ENCODE measurements around the gene ZNF507. TPM values are rescaled to one million over a fixed set of nuclear protein-coding genes. Genes with fewer than 3 reads are reported as not detected.

The ZNF507 gene
- total RNA-seq, 1 donor from 2014 or later: 18.6 TPM

DNA sequence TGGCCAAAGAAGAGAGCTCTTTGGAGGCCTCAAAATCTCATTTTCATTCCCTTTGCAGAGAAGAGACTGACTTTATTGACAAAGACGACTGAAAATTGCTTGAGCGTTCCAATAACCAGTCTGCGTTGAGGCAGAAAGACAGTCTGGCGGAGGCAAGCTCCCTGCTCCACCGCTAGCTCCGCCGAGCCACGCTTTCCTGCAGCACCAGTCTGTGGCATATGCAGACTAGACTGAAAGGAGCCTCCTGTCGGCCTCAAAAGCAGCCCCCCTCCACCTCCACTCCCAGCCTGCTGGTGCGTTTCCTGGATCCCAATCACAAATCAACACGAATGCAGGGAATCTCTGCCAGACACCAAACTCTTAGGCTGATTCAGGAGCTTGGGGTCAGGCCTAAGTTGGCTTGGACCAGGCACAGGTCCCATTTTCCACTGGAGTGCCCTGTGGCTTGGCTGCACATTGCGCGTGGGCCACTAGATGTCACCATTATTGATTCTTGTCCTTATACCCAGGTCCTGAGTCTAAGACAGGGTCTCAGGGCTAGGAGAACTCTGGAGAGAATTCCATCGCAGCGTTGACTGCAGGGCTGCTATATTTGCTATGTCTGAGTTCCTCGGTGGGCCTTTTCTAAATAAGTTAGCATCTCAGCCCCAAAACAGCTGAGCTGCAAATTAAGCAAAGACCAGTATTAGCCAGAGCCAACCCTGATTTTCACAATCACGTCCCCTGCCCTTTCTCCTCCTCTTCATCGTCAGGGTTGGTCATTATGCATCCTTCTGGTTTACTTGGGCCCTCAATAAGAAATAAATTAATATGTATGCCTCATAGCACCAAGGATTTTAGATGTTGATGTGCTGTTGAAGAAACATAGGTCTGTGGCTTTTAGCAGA, 5.2 kb upstream of the ZNF507 start:
- DNase-seq: no peak

DNA sequence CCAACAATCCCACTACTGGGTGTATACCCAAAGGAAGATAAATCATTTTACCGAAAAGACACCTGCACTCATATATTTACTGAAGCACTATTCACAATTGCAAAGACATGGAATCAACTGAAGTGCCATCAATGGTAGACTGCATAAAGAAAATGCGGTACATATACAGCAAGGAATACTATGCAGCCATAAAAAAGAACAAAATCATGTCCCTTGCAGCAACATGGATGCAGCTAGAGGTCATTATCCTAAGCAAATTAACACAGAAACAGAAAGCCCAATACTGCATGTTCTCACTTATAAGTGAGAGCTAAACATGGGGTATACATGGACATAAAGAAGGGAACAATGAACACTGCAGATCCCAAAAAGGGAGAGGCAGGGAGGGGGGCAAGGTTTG, 2.7 kb upstream of the ZNF507 start:
- DNase-seq: no peak

DNA sequence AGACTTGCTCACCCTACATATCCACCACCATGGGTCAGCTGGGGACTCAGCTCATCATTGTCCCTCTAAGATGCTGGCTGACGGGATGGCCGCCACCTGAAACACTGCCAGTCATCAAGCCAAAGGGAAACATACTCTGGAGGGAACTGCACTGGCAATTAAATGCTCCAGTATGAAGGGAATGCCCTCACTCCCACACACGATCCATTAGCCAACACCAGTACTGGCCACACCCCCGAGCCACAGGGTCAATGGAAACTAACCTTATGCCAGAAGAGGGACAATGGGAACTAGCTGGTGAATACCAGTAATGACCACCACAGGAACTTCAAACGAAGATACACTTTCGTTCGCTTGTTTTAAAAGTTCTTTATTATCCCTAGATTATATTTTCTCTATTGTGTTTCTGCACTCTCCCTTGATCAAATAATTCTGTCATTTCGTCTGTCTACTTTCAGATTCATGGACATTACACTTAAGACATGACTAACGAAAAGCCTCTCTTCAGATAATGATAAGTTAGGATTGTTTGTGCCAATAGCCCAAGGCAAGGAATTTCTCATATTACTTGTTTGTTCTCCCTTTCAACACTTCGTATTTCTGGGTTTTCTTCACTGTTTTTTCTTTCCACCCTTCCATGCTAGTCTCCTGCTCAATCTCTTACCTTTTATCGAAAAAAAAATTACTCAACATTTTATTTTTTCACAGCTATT, 1.7 kb upstream of the ZNF507 start:
- no peak for DNase-seq

DNA sequence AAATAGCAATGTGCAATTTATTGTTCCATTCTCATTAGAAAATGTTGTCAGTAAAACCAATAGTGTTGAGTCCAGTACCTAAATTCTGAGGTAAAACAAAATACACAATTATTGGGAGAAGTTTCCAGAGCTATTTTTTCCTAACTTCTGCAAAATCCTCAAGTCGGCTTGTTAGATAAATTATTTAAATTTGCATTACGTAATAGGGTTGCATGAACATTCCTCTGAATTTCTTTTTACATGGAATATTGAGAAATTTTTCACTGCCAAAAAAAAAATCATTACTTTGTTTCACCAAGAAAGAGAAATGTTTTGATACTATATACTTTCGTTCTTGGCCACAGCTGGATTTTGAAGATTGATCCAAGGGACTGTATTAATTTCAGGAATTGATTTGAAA, 1.5 kb downstream of the ZNF507 start:
- no peak for DNase-seq

DNA sequence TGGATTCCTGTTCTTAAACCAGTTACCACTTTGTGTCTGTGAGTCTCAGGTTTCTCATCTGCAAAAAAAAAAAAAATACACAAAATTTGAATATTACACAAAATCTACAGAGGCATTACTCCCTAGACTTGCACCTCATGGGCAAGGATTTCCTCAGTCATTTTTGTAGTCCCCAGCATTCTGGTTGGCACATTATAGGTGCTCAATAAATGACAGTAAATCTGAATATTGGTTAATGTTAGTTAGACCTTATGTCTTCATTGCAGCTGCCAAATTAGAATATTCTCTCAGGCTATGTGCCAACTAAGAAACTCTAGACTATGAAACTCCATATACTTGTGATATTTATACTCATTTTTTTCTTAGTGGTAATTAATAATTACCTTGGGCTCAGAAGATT, 2.2 kb downstream of the ZNF507 start:
- no peak for DNase-seq

DNA sequence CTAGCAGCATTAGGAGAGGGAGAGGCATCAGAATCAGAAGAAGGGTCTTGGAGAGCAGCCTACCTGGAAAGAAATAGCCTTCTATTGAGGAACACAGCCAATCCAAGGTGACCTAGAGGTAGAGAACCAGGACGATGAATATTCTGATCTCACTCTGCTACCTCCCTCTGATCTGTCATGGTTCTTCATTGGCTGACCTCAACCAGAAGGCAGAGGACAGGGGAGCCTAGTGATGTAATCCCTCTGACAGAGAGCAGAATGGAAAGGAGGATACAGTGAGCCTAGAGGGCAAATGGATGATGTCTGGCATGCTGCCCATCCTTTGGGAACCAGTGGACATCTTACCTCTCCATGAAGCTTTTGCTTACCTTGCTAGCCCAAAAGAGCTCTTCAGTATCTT, 3.6 kb downstream of the ZNF507 start:
- DNase-seq: no peak

DNA sequence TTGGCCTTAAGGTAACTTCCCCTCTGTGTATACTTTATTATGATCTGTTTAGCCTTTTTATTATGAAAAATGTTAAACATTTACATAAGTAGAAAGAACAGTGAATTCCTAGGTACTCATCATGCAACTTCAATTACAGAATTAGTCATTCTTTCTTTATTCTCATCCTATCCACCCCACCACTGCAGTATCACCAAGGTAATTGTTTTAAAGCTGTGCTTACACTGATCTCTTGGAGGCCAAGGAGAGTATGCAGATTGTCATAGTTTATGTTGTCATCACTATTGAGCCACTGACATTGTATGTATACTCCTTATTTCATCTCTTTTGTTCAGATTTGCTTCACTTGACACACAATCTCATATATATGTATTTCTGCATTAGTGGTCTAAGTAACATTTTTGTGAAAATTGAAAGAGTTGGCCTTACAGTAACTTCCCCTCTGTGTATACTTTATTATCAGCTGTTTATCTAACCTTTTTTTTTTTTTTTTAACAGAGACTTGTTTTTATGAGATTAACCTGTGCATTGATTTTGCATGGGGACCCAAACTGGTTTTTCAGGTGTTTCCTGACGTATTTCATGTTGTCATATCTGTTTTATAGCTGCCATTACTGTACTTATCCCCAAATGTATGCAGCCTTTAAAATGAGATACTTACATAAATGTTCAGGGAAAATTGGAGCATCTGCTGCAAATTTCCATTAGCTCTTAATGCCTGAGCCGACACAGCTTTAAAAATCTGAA, 4.5 kb downstream of the ZNF507 start:
- no peak for DNase-seq

DNA sequence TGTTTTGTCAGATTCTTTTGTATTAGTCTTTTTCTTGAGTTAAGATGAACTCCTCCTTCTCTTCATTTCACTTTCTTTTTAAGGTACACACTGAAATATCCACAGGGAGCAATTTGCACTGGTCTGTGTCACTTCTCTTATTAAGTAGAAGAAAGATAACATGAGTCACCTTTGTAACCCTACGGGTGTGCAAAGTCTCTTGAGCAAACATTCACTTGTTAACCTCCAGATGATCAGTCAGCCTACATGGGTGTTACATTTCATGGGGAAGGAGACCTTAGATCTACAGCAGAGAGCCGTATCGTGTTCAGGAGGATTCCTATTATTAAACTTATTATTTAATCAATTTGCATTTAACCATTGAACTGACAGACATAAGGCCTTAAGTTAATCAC, 5.1 kb downstream of the ZNF507 start:
- DNase-seq: no peak

DNA sequence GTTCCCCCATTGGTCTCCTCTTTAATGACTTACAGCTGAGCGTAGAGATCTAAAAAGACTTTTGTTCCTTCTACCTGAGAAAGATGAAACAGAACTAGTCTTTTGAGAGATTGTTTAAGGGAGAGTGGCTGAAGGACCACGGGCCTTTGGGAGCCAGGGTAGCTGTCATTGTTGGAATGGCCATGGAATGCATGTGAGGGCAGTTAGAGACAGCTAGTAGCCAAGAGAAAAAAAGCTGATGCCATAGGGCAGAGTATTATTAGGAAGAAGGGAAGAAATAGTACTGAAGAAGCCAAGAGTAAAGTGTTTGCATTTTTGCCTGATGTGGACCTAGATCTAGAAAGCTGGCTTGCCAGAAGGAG, 5.6 kb downstream of the ZNF507 start:
- DNase-seq: no peak

DNA sequence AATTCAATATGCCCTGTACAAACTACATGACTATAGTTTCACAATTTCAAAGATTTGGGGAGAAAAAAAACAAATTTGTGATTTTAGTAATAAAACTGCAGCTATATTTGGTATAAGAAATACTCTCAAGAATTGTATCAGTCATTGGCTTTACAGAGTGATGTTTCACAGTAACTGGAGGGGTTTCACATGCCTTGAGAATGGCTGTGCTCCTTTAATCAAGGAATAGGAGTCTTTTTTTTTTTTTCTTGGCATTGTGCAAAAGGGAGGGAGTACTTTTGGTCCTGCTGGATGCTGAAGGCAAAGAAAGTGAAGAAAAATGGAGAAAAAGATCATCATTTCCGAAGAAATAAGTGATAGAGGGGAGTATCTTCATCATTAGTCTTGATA, 6.8 kb downstream of the ZNF507 start:
- DNase-seq: no peak

DNA sequence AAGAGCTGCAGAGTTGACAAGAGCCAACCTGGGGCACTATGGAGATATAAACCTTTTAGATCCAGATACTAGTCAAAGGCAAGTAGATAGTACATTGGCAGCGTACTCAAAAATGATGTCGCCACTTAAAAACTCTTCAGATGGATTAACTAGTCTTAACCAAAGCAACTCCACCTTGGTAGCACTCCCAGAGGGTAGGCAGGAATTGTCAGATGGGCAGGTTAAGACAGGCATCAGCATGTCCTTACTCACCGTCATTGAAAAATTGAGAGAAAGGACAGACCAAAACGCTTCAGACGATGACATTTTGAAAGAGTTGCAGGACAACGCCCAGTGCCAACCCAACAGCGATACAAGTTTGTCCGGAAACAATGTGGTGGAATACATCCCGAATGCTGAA, 8.9 kb downstream of the ZNF507 start:
- DNase-seq: no peak

DNA sequence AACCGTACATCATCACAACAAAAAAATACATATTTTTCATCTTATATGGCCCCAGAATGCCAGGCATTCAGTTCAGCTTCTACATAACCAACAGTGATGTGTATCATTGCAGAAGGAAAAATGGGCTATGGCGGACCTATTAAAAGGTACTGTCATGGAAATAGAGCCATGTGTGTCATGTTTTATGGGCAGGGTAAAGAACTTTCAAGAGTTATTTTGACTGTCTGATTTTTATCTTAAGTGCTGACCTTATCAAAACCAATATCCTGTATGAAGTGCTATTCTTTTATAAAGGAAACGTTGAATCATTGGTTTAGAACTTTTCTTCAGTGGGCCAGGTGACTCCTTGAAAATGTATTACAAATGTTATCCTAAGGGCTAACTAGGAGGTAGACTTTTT, 9.9 kb downstream of the ZNF507 start:
- DNase-seq: no peak

DNA sequence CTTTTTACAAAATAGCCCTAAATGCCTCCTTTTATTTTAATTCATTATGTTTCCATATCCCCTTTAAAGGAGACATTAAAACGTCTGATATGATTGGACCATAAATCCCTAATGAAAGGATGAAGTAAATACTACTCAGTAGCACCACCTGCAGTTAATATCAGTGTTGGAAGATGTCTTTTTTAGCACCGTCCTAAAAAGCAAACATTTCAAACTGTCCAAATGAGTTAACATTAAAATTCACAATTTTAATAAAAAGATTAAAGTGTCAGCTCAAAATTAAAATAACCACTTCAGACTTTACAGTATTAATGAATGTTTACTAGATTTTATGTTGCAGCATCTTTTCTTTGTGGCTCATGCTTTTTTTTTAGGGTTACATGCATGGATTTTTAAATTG, 12.3 kb downstream of the ZNF507 start:
- no peak for DNase-seq

DNA sequence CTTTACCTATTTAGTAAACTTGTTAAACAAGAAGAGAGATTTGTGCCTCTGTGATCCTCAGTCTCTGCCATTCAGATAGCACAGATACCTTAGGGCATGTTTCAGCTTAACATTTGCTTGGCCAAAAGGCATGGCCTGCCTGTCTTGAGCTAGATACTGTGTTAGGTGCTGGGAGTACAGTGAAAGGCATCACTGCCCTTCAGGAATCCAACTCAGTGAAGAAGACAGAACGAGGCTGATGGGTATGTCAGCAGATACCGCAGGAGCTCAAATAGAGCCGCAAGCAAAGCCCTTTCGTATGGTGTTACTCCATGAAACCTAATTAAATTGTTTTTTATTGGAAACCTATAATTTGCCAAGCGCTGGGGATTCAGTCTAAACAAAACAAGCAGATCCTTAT, 12.9 kb downstream of the ZNF507 start:
- DNase-seq: no peak

DNA sequence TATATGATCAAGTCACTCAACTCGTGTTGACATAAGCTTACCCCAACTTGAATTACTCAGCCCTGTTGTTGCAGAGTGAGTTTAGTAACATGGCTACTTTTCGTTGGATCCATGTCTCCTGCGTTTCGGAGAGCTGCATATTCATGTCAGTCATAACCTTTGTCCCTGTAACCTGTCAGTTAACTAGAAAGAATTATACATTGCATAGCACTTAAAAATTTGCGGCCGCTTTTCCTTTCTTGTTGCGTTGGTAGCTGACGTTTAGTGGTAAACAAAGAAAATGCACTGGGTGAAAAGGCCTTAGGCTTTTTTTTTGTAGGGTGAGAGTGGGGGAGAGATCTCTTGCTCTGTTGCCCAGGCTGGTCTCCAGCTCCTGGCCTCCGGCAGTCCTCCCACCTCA, 14.2 kb downstream of the ZNF507 start:
- DNase-seq: no peak

DNA sequence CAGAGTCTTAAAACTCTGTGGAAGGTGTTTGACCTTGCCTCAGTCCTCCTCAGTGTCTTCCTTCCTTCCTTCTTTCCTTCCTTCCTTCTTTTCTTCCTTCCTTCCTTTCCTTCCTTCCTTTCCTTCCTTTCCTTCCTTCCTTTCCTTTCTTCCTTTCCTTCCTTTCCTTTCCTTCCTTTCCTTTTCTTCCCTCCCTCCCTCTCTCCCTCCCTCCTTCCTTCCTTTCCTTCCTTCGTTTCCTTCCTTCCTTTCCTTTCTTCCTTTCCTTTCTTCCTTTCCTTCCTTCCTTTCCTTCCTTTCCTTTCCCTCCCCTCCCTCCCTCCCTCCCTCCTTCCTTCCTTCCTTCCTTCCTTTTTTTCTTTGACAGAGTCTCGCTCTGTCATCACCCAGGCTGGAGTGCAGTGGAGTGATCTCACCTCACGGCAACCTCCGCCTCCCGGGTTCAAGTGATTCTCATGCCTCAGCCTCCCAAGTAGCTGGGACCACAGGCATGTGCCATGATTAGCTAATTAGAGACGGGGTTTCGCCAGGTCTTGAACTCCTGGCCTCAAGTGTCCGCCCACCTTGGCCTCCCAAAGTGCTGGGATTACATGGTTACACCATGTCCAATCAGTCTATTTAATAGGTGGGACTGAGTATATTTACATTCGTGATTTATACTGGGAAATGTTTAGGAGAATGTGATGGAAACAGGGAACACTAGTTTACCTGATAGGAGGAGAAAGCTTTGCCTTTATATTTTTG, 16.3 kb downstream of the ZNF507 start:
- DNase-seq: no peak

DNA sequence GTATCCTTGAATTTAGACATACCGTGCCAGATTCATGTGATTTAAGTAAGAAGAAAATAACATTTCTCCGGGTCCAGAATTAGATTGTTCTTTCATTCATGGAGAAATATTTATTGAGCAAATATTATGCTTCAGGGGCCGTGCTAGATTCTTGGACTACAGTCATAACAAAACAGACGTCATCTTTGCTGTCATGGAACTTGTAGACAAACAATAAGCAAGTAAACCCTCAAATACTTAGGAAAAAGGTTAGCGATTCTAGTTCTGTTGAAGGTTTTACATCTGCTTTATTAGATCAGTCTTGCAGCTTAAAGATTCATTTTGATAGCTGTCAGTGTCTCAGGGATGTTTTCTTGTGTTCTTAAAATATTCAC, 16.9 kb downstream of the ZNF507 start:
- no peak for DNase-seq

DNA sequence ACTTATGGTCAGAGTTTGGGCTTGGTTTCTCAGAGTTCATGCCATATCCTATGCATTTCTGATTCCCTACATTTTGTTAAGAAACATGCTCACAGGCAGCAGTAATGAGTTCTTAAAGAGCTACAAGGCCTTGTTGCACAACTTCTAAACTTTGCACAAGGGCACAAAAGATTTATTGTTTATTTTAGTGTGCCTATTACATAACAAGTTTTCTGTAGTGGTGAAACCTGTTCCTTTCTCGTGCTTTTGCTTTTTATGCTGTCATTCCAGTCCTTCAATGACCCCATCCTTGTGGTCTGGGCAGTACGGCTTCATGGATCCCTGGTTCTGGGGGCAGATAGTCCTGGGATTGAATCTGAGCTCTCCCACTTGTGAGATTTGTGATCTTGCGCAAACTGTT, 17.8 kb downstream of the ZNF507 start:
- no peak for DNase-seq

DNA sequence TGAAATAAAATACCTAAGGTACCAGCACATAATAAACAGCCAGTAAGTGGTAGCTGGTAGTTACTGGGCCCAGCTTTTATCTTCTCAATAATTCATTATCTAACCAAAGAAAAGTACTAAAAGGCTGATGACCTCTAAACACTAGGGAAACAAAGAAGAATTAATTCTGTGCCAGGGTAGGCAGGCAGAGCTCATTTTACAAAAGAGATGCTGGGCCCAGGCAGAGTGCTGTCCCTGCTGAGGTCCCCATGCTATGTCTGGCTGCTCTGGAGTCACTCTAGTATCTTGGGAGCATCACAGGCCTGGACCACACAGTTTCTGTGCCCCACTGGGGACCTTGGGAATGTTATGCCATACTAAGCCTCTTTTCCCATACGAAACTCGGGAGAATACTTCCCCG, 18.2 kb downstream of the ZNF507 start:
- no peak for DNase-seq

DNA sequence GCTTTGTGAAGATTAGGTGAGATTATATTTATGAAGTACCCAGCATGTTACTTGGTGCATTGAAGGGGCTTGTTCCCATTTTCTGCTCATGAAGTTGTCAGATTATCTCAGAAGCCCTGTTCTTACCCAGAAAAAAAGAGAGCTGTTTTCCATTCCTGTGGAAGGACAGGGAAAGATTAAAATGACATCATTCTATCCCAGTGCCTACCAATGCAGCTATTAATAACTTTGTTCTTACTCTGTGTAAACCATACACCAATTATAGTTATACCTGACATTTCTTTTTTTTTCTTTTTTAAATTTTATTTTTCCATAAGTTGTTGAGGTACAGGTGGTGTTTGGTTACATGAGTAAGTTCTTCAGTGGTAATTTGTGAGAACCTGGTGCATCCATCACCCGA, 18.6 kb downstream of the ZNF507 start:
- no peak for DNase-seq

DNA sequence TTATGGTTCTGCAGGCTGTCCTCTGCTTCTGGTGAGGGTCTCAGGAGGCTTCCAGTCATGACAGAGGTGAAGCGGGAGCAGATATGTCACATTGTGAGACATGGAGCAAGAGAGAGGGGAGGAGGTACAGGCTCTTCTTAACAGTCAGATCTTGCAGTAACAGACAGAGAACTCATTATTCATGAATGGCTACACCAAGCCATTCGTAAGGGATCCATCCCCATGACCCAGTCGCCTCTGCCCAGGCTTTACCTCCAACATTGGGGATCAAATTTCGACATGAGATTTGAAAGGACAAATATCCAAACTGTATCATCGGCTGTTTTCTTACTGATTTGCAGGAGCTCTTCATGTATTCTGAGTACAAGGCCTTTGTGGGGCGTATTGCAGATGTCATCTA, 21.7 kb downstream of the ZNF507 start:
- no peak for DNase-seq

DNA sequence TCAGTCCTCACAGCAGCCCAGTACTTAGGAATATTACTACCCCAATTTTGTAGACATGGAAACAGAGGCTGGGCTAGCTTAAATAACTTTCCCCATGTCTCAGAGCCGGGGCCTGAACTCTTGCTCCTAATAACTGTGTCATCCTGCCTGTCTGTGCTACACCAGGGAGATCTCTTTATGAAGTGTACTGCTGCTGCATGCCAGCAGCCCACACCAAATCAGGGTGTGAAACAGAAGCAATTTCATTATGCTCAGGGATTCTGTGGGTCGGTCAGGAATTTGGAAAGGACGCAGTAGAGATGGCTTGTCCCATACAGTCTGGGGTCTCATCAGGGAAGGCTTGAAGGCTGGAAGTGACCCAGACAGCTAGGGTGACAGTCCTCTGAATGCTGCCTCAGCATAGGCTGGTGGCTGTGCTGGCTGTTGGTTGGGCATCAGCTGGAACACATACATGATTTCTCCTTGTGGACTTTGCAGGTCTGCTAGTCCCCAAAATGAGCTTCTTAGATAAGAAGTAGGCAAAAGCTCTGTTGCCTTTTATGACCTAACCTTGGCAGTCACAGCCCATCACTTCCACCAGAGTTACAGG, 22.6 kb downstream of the ZNF507 start:
- DNase-seq: no peak
